SK-N-SH (cell line): ENCODE data around the gene LLGL2. TPM values are rescaled to one million over a fixed set of nuclear protein-coding genes. Genes with fewer than 3 reads are reported as not detected.

Source experiments
- CTCF ChIA-PET: fragments of 300-600, 350-600 bp; formaldehyde crosslinking; extraction: SDS; loops from one replicate; lab custom pipeline; 2021; lab: Yijun Ruan, JAX
- POLR2A ChIA-PET: fragments of 350-600 bp; sonication (Branson Sonifier 250); formaldehyde crosslinking; extraction: SDS; loops from one replicate; lab custom pipeline; 2020; ENCODE audit warnings: antibody characterized with exemption, inconsistent platforms; lab: Yijun Ruan, JAX
- DNase-seq: peaks from one replicate; pipeline ENCODE4 v3.0.0; 2012
- H2AFZ ChIP-seq: fragments of 200-600 bp; sonication (generic); 2 replicates; pipeline ENCODE4 v1.8.1; 2016; ENCODE audit warnings: antibody characterized with exemption, mild to moderate bottlenecking, low read depth
- H3F3A ChIP-seq: fragments of 200-600 bp; sonication (generic); replicated peaks from 2 replicates; pipeline ENCODE3; 2016; ENCODE audit warnings: antibody characterized with exemption, mild to moderate bottlenecking; ENCODE audit not compliant: insufficient read depth
- H3K27ac ChIP-seq, 2 experiments: fragments of 200-500 bp in 1 of 2; fragments of 200-600 bp in 1 of 2; sonication (Bioruptor generic) in 1 of 2; sonication (generic), shearing (Covaris generic) in 1 of 2; 2 replicates each; pipeline versions ENCODE4 v1.5.1 to v1.6.1; 2014 to 2016; ENCODE audit warnings: low read depth in 2 of 2, inconsistent platforms in 1 of 2, low read length in 1 of 2, mild to moderate bottlenecking in 1 of 2, mixed read lengths in 1 of 2
- H3K27me3 ChIP-seq: fragments of 200-600 bp; sonication (generic), shearing (Covaris generic); 2 replicates; pipeline ENCODE4 v1.6.1; 2016; ENCODE audit warnings: mixed run types; ENCODE audit not compliant: insufficient read depth
- H3K36me3 ChIP-seq, 2 experiments: fragments of 200-500 bp in 1 of 2; fragments of 200-600 bp in 1 of 2; sonication (Bioruptor generic) in 1 of 2; sonication (generic) in 1 of 2; replicated peaks in 1 of 2; 2 replicates each; pipeline versions ENCODE3 to v1.5.1; 2014 to 2016; ENCODE audit warnings: low read length in 1 of 2, mild to moderate bottlenecking in 1 of 2; ENCODE audit not compliant: insufficient read depth in 2 of 2, control insufficient read depth in 1 of 2
- H3K4me1 ChIP-seq, 2 experiments: fragments of 200-500 bp in 1 of 2; fragments of 200-600 bp in 1 of 2; sonication (Bioruptor generic) in 1 of 2; sonication (generic), shearing (Covaris generic) in 1 of 2; 2 replicates each; pipeline versions ENCODE4 v1.5.1 to v1.6.1; 2014 to 2016; ENCODE audit warnings: low read depth in 1 of 2, low read length in 1 of 2, mixed run types in 1 of 2; ENCODE audit not compliant: insufficient read depth in 2 of 2, control insufficient read depth in 1 of 2
- H3K4me2 ChIP-seq: fragments of 200-600 bp; sonication (generic), shearing (Covaris generic); 2 replicates; pipeline ENCODE4 v1.6.1; 2017; ENCODE audit warnings: mixed run types
- H3K4me3 ChIP-seq, 2 experiments: fragments of 200-500 bp in 1 of 2; fragments of 200-600 bp in 1 of 2; sonication (Bioruptor generic) in 1 of 2; sonication (generic), shearing (Covaris generic) in 1 of 2; 2 replicates each; pipeline versions ENCODE4 v1.5.1 to v1.8.1; 2014 to 2016; ENCODE audit warnings: low read depth in 2 of 2, inconsistent platforms in 1 of 2, low read length in 1 of 2, mild to moderate bottlenecking in 1 of 2, mixed read lengths in 1 of 2, moderate library complexity in 1 of 2
- H3K79me2 ChIP-seq: fragments of 200-600 bp; sonication (generic); 2 replicates; pipeline ENCODE4 v1.8.1; 2017; ENCODE audit warnings: mild to moderate bottlenecking; ENCODE audit not compliant: insufficient read depth
- H3K9ac ChIP-seq: fragments of 200-600 bp; sonication (generic); 2 replicates; pipeline ENCODE4 v1.6.1; 2017; ENCODE audit warnings: mixed run types
- H3K9me2 ChIP-seq: fragments of 200-600 bp; sonication (generic); 2 replicates; pipeline ENCODE4 v1.6.1; 2017; ENCODE audit warnings: mixed run types
- H3K9me3 ChIP-seq: fragments of 200-600 bp; sonication (generic); 2 replicates; pipeline ENCODE4 v1.6.1; 2017; ENCODE audit warnings: mixed run types, mild to moderate bottlenecking, moderate library complexity
- H4K20me1 ChIP-seq: fragments of 200-600 bp; sonication (generic); 2 replicates; pipeline ENCODE4 v1.6.1; 2017; ENCODE audit warnings: mild to moderate bottlenecking, mixed run types; ENCODE audit not compliant: insufficient read depth
- CTCF ChIP-seq: fragments of 200-600 bp; sonication (generic); IDR thresholded peaks from 2 replicates; pipeline ENCODE4 v1.6.1; 2017; ENCODE audit warnings: antibody characterized with exemption, mild to moderate bottlenecking, moderate library complexity
- FOXM1 ChIP-seq: IDR thresholded peaks from 2 replicates; pipeline ENCODE4 v1.4.0; 2012; ENCODE audit warnings: low read depth, mild to moderate bottlenecking
- GATA2 ChIP-seq: sonication (generic); formaldehyde crosslinking; IDR thresholded peaks from 2 replicates; pipeline ENCODE4 v1.5.0; 2020; ENCODE audit warnings: mild to moderate bottlenecking, missing genetic modification reagents
- MXI1 ChIP-seq: IDR thresholded peaks from 2 replicates; pipeline ENCODE4 v1.6.1; 2012; ENCODE audit warnings: mild to moderate bottlenecking, low read depth, low read length, improper control_type of control experiment
- NRF1 ChIP-seq: IDR thresholded peaks from 2 replicates; pipeline ENCODE4 v1.6.1; 2012; ENCODE audit warnings: low read depth, mild to moderate bottlenecking, low read length
- RFX5 ChIP-seq: IDR thresholded peaks from 2 replicates; pipeline ENCODE4 v1.6.1; 2012; ENCODE audit warnings: mild to moderate bottlenecking, improper control_type of control experiment, low read length
- TAF1 ChIP-seq: IDR thresholded peaks from 2 replicates; pipeline ENCODE4 v1.6.1; 2012; ENCODE audit warnings: low read depth, mild to moderate bottlenecking, low read length, moderate library complexity, borderline replicate concordance
- WGBS: methylation state at CpG from one replicate; pipeline ENCODE4 v1.1.6; 2017; ENCODE audit warnings: low lambda C conversion rate; 5-methylcytosine and 5-hydroxymethylcytosine counted together
- polyA plus RNA-seq, 3 experiments: library from polyadenylated mRNA; depleted of rRNA; stranded (reverse); fragments of >200 nt; gene quantifications; 2 replicates each; pipeline ENCODE4 v1.2.3, GENCODE V29; 2012
- TF ChIP-seq, protein P1 (sequence below): fragments of 150-350 bp; IDR thresholded peaks from 2 replicates; pipeline ENCODE4 v1.6.1; 2016; ENCODE audit warnings: mild to moderate bottlenecking, low read depth, low read length

LLGL2 gene
- polyA plus RNA-seq, 1 of the 3 experiments (the other 2 are of a cell fraction) = 6.7 TPM

DNA sequence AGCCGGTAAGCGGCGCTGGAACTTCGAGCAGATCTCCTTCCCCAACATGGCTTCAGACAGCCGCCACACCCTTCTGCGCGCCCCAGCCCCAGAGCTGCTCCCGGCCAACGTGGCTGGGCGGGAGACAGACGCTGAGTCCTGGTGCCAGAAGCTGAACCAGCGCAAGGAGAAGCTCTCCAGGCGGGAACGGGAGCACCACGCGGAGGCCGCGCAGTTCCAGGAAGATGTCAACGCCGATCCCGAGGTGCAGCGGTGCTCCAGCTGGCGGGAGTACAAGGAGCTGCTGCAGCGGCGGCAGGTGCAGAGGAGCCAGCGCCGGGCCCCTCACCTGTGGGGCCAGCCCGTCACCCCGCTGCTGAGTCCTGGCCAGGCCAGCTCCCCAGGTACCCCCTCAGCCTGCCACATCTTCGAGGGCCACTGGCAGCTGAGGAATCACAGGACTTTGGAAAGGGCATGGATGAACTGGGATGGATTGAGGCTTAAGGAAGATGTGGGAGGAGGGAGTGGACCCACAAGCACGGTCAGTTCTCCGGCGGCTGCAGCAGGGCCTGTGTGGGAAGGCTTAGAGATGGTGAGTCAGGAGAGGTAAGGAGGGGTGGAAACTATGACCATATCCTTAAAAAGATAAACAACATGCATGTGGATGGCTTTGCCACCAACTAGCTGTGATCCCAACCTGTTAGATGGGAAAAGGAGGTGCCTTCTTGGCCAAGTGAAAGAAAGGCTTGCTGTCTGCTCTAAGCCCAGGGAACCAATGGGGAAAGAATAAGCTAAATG lies 3.4 kb upstream of the LLGL2 start (continued):
- TF ChIP-seq, protein P1, sequence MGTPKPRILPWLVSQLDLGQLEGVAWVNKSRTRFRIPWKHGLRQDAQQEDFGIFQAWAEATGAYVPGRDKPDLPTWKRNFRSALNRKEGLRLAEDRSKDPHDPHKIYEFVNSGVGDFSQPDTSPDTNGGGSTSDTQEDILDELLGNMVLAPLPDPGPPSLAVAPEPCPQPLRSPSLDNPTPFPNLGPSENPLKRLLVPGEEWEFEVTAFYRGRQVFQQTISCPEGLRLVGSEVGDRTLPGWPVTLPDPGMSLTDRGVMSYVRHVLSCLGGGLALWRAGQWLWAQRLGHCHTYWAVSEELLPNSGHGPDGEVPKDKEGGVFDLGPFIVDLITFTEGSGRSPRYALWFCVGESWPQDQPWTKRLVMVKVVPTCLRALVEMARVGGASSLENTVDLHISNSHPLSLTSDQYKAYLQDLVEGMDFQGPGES = no peak
- TF ChIP-seq GATA2 (no peak), CTCF (no peak), RFX5 (no peak), TAF1 (no peak), NRF1 (no peak)

DNA sequence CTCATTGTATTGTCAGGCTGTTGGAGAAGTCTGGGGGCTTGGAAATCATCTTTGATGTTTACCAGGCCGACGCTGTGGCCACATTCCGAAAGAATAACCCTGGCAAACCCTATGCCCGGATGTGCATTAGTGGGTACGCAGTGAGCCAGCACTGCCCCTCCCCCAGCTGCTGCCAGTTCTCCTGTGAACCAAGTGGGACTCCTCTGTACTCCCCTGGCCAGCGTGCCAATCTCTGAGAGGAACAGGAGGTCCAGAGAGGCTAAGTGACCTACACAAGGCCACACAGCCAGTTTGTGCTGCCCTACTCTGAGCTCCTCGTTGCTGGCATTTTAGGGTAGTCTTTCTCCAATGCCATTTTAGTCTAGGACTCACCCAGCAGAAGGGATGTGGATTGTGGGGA lies 1.9 kb upstream of the LLGL2 start:
- Histone ChIP-seq H3K27ac (no peak overlapping the region), H4K20me1 (0 out of 2 replicates have a peak, but pooled peaks cover 10% of the 10 kb centered on the region), H2AFZ (no peak overlapping the region), H3K4me1 (peaks cover 0 to 14% of the 10 kb centered on the region in 2 experiments; a peak in 1 of 4 replicates), H3K9me3 (no peaks in the 10 kb centered on the region), H3K9me2 (no peaks in the 10 kb centered on the region), H3K4me2 (no peak overlapping the region), H3K79me2 (no peaks in the 10 kb centered on the region), H3K36me3 (peaks cover 13 to 19% of the 10 kb centered on the region in 2 experiments), H3K27me3 (peaks cover 12% of the 10 kb centered on the region; the same call in 1 of the 2 replicates), H3K9ac (no peak overlapping the region), H3F3A (peaks cover 12% of the 10 kb centered on the region), H3K4me3 (no peak overlapping the region)
- ChIA-PET POLR2A (no interaction called here), CTCF (interaction anchor here (0.9 to 2.2 kb wide), 10 partner anchors 7 to 226 kb away, joined by 3 to 18 read pairs (median 4); partner anchors contain the start of gene TSEN54)
- TF ChIP-seq FOXM1 = no peak
- no peak for TF ChIP-seq MXI1
- WGBS = 100% methylated on average over 7 of the region's 7 CpGs
- DNase-seq = no peak
